ENCODE measurements around the gene UNC45B.
A peak's percentile ranks its signal among the peaks of the same experiment; 100 is the strongest.

- no peak for TF ChIP-seq POLR2A (IDR thresholded peaks at IDR 0.05)
- no peak for TF ChIP-seq POLR2AphosphoS5 (IDR thresholded peaks at IDR 0.05)
- peak in 1 of 5 experiments; percentile 0 for TF ChIP-seq CTCF (IDR thresholded peaks at IDR 0.05)
- TF ChIP-seq EP300 (IDR thresholded peaks at IDR 0.05; ENCODE audit: low read depth) = no peak
Measured at GRCh38 chr17:35171834-35172233, 24.2 kb downstream of the UNC45B start.
